Peyer's patch (tissue), 4 donors: ENCODE measurements around the gene ACER3.

Experiments used
- CTCF ChIP-seq, 6 experiments: fragments of 450-650 bp in 4 of 6; fragments of 200-600 bp in 2 of 6; sonication (generic) in 1 of 6; IDR thresholded peaks; one replicate each; pipeline ENCODE4 v1.5.1; 2017 to 2019; ENCODE audit warnings: antibody characterized with exemption in 6 of 6, mild to moderate bottlenecking in 3 of 6, moderate library complexity in 1 of 6
- POLR2A ChIP-seq, 2 donors: fragments of 450-650 bp; IDR thresholded peaks; one replicate each; pipeline ENCODE4 v1.5.1; 2017; ENCODE audit warnings: antibody characterized with exemption in 2 of 2, mild to moderate bottlenecking in 2 of 2, moderate library complexity in 2 of 2

DNA sequence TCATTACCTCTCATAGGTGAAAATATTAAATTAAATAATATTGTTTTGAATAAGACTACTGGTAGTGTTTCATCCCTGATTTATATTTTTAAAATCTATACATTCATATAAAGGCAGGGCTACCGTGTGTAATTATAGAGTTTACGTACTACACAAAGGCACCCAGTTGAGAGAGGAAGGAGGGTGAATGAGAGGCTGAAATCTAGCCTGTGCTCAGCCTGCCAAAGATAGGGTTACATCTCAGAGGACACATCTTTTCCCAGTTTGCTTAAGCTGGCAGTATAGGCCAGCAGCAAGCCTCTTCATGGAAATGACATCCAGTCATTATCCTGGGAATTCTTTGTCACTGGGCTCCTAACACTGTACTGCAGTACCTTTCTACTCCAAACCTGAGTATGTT lies 166.0 kb downstream of the ACER3 start:
- TF ChIP-seq CTCF (IDR thresholded peaks at IDR 0.05): no peak
- no peak for TF ChIP-seq POLR2A (IDR thresholded peaks at IDR 0.05)
